SK-N-DZ (cell line): Measurements from ENCODE around the gene CKLF. TPM values are rescaled to one million over a fixed set of nuclear protein-coding genes. Genes with fewer than 3 reads are reported as not detected.
"Not testable (repeated sequence)": the region's sequence is repeated elsewhere in the genome, so short reads cannot be mapped to it uniquely, and the experiment has no call there.

Source experiments
- DNase-seq: peaks from one replicate; pipeline ENCODE4 v3.0.0-alpha.2; 2015; ENCODE audit warnings: low spot score
- polyA plus RNA-seq, 2 experiments: library from polyadenylated mRNA; depleted of rRNA; stranded (reverse); fragments of >200 nt; gene quantifications; 2 replicates each; pipeline ENCODE4 v1.2.3, GENCODE V29; 2014

The CKLF gene
- polyA plus RNA-seq (2014; cell fraction: cytosol; rRNA removed) = 106 and 115 TPM in 2 replicates
- polyA plus RNA-seq (2014; cell fraction: nucleus; rRNA removed) = 51.4 and 54.9 TPM in 2 replicates

GRCh38 chr16:66552286-66553177 lies at the start of gene CKLF:
Gene CKLF (plus strand): TSS chr16:66552576. CDS start chr16:66552716, 140 bp downstream.
- DNase-seq = peak; percentile 86

- DNase-seq = no peak
Measured at GRCh38 chr16:66503030-66503429, 49.3 kb upstream of the CKLF start.

- no peak for DNase-seq
Measured at GRCh38 chr16:66503612-66504011, 48.8 kb upstream of the CKLF start.

- no peak for DNase-seq
Measured at GRCh38 chr16:66507731-66508239, 44.6 kb upstream of the CKLF start.

- no peak for DNase-seq
Measured at GRCh38 chr16:66508248-66508913, 44.0 kb upstream of the CKLF start.

- no peak for DNase-seq
Measured at GRCh38 chr16:66508914-66509496, 43.4 kb upstream of the CKLF start.

GRCh38 chr16:66509576-66509975 lies 42.8 kb upstream of the CKLF start:
- no peak for DNase-seq

GRCh38 chr16:66510298-66510697 lies 42.1 kb upstream of the CKLF start:
- no peak for DNase-seq

- DNase-seq = no peak
Measured at GRCh38 chr16:66510711-66511601, 41.4 kb upstream of the CKLF start.

- DNase-seq = no peak
Measured at GRCh38 chr16:66511602-66512271, 40.6 kb upstream of the CKLF start.

GRCh38 chr16:66512272-66513110 lies 39.9 kb upstream of the CKLF start:
- no peak for DNase-seq

- DNase-seq = no peak
Measured at GRCh38 chr16:66513111-66513723, 39.2 kb upstream of the CKLF start.

GRCh38 chr16:66514391-66514790 lies 38.0 kb upstream of the CKLF start:
- not testable (repeated sequence) for DNase-seq

- DNase-seq = not testable (repeated sequence)
Measured at GRCh38 chr16:66514980-66515595, 37.3 kb upstream of the CKLF start.

GRCh38 chr16:66515596-66516508 lies 36.5 kb upstream of the CKLF start:
- DNase-seq = no peak

GRCh38 chr16:66516509-66516807 lies 35.9 kb upstream of the CKLF start:
- no peak for DNase-seq

GRCh38 chr16:66516808-66517585 lies 35.4 kb upstream of the CKLF start:
- DNase-seq = no peak
